GM18498 (cell line): ENCODE data around the gene MCM6.

Experiments used
- ATAC-seq: cut with Tn5 transposase; IDR thresholded peaks from one replicate; pipeline ENCODE4 v1.9.1; 2021; ENCODE audit warnings: mild to moderate bottlenecking, moderate library complexity; ENCODE audit not compliant: unreplicated experiment

Gene MCM6

DNA sequence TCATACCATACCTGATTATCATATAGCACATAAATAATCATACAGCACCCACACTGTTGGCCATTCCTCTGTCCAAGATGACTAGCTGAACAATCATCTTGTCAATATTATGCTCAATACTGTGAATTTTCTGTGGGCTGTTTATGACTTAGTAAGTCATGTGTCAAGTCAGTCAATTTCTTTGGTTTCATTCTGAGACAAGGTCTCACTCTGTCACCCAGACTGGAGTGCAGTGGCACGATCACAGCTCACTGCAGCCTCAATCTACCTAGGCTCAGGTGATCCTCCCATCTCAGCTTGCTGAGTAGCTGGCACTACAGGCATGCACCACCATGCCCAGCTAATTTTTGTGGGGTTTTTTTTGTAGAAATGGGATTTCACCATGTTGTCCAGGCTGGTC lies 5.7 kb downstream of the MCM6 start:
- no peak for ATAC-seq

GRCh38 chr2:135863233-135863632 lies 13.0 kb downstream of the MCM6 start:
- ATAC-seq, result no peak

- no peak for ATAC-seq
Observed at GRCh38 chr2:135862718-135863117, 13.5 kb downstream of the MCM6 start.

DNA sequence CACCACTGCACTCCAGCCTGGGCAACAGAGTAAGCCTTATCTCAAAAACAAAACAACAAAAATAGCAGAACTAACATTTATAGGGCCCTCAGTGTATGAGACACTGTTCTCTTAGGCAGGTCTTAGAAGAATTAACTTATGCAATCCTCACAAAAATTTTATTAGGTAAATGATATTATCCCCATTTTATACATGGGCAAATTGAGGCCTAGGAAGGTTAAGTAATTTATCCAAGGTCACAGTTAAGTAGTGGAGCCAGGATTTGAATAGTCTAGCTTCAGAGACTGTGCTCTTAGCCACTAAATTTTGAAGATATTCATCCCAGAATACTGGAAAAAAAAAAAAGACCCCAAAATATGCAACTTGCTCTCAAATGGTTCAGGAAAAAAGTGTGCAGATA lies 22.8 kb downstream of the MCM6 start:
- no peak for ATAC-seq

DNA sequence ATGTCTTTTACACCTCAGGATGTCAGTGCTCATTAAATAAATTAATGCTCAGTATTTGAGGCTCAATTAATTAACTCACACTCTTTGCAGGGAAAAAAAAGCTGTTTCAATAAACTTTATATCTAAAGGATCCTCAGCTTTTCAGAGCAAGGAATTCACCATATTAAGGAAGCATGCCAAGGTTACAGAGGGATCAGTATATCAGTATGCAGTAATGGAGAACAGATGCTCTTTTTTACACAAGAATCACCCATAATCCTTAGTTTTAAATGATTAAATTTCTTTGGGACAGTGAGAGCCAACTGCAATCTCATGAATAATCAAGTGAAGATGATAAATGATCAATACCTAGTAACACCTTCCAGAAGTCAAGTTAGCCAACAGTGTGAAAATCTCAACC lies 24.4 kb downstream of the MCM6 start:
- ATAC-seq, result no peak

DNA sequence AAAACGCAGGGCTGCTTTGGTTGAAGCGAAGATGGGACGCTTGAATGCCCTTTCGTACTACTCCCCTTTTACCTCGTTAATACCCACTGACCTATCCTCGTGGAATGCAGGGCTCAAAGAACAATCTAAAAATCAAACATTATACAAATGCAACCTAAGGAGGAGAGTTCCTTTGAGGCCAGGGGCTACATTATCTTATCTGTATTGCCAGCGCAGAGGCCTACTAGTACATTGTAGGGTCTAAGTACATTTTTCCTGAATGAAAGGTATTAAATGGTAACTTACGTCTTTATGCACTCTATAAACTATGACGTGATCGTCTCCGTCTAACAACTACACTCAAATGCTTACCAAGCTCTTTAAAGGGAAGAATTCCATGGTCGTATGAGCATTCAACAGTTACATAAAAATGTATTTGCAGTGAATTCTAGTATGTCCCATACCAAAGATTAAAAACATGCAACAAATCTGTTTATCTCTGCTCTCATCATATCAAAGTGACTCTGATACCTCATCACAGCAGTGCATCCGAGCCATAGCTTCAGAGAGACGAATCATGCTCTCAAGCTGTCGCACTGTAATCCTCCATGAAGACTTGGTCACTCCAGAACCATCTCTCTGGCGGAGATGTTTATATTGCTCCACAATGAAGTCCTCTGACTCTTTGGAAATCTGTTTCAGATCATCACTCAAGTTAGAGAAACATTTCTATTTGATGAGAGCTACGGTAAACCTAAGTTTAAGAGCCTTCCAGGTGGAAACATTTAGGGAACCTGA lies 25.2 kb downstream of the MCM6 start:
- no peak for ATAC-seq

- ATAC-seq, result no peak
Observed at GRCh38 chr2:135849087-135849486, 27.2 kb downstream of the MCM6 start.

- no peak for ATAC-seq
Observed at GRCh38 chr2:135845997-135846396, 30.2 kb downstream of the MCM6 start.

DNA sequence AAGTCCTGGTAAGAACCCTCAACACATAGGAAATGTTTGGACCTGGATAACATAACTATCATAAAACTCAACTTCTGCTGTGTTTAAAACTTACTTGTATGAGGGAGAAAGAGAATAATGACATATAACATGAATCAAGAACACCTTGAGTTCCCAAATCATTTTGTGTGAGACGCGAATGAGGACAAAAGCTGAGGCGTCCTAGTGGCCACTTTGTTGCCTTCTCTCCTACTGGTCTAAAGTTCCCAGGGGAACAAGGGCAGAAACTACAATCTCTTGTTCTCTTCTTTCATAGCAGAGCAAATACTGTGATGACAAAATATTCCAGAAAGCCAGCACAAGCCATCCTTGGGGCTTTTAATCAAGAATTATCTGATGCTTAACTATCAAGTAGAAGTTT lies 31.0 kb downstream of the MCM6 start:
- ATAC-seq, result no peak

- ATAC-seq, result no peak
Observed at GRCh38 chr2:135844301-135844895, 31.8 kb downstream of the MCM6 start.

DNA sequence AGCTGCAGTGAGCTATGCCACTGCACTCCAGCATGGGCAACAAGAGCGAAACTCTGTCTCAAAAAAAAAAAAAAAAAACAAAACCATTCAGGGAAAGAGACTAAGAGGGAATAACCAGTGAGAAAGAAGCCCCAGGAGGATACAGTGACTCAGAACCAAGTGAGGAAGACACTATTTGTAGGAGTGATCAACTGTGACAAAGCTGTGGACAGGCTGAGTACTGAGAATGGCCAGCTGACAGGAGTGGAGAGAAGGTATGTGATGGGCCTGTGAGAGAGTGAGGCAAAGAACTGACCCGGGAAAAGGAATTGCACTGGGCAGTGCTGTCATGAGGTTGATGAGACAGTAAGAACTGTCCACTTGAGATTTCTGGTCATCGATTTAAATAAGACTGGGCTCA lies 32.6 kb downstream of the MCM6 start:
- no peak for ATAC-seq

GRCh38 chr2:135840601-135841000 lies 35.6 kb downstream of the MCM6 start:
- ATAC-seq, result no peak

GRCh38 chr2:135839713-135840112 lies 36.5 kb downstream of the MCM6 start:
- no peak for ATAC-seq

DNA sequence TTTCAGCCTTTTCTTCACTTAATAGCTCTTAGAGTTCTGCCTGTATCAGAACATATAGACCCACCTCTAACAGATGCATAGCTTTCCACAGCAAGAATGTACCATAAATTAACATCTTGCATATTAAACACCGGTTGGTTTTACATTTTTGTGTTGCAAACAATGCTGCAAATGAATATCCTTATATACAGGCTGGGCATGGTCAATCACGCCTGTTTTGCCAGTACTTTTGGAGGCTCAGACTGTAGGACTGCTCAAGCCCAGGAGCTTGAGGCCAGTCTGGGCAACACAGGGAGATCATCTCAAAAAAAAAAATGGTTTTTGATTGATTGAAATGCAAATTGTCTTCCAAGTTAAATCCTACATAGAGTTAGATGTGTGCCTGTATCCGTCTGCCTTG lies 37.7 kb downstream of the MCM6 start:
- ATAC-seq, result no peak

- no peak for ATAC-seq
Observed at GRCh38 chr2:135836596-135837270, 39.5 kb downstream of the MCM6 start, which contains the start of gene LCT. TSS of gene LCT (minus strand) at chr2:135837184. CDS start at chr2:135837169, 15 bp downstream.

- no peak for ATAC-seq
Observed at GRCh38 chr2:135832891-135833290, 43.4 kb downstream of the MCM6 start.

- no peak for ATAC-seq
Observed at GRCh38 chr2:135831180-135831812, 44.9 kb downstream of the MCM6 start.

- no peak for ATAC-seq
Observed at GRCh38 chr2:135829378-135830135, 46.7 kb downstream of the MCM6 start.

GRCh38 chr2:135826544-135826943 lies 49.7 kb downstream of the MCM6 start:
- ATAC-seq, result no peak

- no peak for ATAC-seq
Observed at GRCh38 chr2:135825550-135826176, 50.6 kb downstream of the MCM6 start.
